ENCODE measurements around the gene ERGIC1. TPM values are rescaled to one million over a fixed set of nuclear protein-coding genes. Genes with fewer than 3 reads are reported as not detected.

The ERGIC1 gene
- total and polyA plus RNA-seq, 2 experiments from 2014 or later, result 25.2 to 92.2 TPM

DNA sequence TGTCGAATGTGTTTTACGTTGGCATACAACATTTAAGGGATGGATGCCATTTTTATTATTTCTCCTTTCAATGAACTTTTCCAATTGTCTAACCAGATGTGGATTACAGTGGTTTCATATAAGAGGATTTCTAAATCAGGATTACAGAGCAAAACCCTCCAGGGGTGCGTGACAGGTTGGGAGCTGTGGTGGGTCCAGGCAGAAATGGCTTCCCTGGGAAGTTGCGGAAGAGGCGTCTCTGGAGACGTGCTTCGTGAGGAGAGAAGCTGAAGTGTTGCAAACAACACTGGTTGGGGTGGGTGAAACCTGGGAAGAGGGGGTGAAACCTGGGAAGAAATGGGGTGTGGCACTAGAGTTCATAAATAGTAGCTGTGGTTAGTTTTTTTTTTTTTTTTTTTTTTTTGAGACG lies 120.7 kb downstream of the ERGIC1 start:
- DNase-seq (ENCODE audit: low spot score), result no peak
- TF ChIP-seq CREB1 (CRISPR knock-in tag; IDR thresholded peaks at IDR 0.05; ENCODE audit: low read depth) (no peak), JUNB (IDR thresholded peaks at IDR 0.05; ENCODE audit: unreplicated experiment) (no peak), NANOG (IDR thresholded peaks at IDR 0.05; ENCODE audit: borderline replicate concordance) (no peak), EZH2phosphoT487 (IDR thresholded peaks at IDR 0.05; ENCODE audit: unreplicated experiment) (no peak), CTCF (conservative IDR thresholded peaks at IDR 0.05; ENCODE audit: low read depth in 2 of 2) (no peak), STAT1 (IDR thresholded peaks at IDR 0.05; ENCODE audit: unreplicated experiment) (no peak)
- TF ChIP-seq, protein P1, sequence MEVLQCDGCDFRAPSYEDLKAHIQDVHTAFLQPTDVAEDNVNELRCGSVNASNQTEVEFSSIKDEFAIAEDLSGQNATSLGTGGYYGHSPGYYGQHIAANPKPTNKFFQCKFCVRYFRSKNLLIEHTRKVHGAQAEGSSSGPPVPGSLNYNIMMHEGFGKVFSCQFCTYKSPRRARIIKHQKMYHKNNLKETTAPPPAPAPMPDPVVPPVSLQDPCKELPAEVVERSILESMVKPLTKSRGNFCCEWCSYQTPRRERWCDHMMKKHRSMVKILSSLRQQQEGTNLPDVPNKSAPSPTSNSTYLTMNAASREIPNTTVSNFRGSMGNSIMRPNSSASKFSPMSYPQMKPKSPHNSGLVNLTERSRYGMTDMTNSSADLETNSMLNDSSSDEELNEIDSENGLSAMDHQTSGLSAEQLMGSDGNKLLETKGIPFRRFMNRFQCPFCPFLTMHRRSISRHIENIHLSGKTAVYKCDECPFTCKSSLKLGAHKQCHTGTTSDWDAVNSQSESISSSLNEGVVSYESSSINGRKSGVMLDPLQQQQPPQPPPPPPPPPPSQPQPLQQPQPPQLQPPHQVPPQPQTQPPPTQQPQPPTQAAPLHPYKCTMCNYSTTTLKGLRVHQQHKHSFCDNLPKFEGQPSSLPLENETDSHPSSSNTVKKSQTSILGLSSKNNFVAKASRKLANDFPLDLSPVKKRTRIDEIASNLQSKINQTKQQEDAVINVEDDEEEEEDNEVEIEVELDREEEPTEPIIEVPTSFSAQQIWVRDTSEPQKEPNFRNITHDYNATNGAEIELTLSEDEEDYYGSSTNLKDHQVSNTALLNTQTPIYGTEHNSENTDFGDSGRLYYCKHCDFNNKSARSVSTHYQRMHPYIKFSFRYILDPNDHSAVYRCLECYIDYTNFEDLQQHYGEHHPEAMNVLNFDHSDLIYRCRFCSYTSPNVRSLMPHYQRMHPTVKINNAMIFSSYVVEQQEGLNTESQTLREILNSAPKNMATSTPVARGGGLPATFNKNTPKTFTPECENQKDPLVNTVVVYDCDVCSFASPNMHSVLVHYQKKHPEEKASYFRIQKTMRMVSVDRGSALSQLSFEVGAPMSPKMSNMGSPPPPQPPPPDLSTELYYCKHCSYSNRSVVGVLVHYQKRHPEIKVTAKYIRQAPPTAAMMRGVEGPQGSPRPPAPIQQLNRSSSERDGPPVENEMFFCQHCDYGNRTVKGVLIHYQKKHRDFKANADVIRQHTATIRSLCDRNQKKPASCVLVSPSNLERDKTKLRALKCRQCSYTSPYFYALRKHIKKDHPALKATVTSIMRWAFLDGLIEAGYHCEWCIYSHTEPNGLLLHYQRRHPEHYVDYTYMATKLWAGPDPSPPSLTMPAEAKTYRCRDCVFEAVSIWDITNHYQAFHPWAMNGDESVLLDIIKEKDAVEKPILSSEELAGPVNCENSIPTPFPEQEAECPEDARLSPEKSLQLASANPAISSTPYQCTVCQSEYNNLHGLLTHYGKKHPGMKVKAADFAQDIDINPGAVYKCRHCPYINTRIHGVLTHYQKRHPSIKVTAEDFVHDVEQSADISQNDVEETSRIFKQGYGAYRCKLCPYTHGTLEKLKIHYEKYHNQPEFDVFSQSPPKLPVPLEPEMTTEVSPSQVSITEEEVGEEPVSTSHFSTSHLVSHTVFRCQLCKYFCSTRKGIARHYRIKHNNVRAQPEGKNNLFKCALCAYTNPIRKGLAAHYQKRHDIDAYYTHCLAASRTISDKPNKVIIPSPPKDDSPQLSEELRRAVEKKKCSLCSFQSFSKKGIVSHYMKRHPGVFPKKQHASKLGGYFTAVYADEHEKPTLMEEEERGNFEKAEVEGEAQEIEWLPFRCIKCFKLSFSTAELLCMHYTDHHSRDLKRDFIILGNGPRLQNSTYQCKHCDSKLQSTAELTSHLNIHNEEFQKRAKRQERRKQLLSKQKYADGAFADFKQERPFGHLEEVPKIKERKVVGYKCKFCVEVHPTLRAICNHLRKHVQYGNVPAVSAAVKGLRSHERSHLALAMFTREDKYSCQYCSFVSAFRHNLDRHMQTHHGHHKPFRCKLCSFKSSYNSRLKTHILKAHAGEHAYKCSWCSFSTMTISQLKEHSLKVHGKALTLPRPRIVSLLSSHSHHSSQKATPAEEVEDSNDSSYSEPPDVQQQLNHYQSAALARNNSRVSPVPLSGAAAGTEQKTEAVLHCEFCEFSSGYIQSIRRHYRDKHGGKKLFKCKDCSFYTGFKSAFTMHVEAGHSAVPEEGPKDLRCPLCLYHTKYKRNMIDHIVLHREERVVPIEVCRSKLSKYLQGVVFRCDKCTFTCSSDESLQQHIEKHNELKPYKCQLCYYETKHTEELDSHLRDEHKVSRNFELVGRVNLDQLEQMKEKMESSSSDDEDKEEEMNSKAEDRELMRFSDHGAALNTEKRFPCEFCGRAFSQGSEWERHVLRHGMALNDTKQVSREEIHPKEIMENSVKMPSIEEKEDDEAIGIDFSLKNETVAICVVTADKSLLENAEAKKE (CRISPR knock-in tag; IDR thresholded peaks at IDR 0.05), result no peak
- H3K4me3 ChIP-seq, result no peak overlapping the region

More for the DNA sequence above, 120.7 kb downstream of the ERGIC1 start:
- H3K9me2 ChIP-seq (ENCODE audit: insufficient read depth), result no peaks in the 10 kb centered on the region
- H3K4me2 ChIP-seq, result no peak overlapping the region
- H3K27me3 ChIP-seq (ENCODE audit: insufficient read depth), result peaks cover 22% of the 10 kb centered on the region
- peaks cover 11% of the 10 kb centered on the region; the same call in 1 of the 2 replicates for H4K20me1 ChIP-seq (replicated peaks; ENCODE audit: insufficient read depth)
- no peak overlapping the region for H2AFZ ChIP-seq
- ATAC-seq, result no peak
- Mint-ChIP-seq H3K4me3 (no peak overlapping the region), H3K27me3 (ENCODE audit: insufficient read depth, low read depth, poor library complexity) (peaks cover 18% of the 10 kb centered on the region), H3K36me3 (ENCODE audit: low read depth) (peaks cover 6% of the 10 kb centered on the region; the same call in 1 of the 3 replicates), H3K9me3 (no peaks in the 10 kb centered on the region), H3K27ac (no peak overlapping the region), H3K4me1 (peaks cover 1% of the 10 kb centered on the region; the same call in 2 of the 3 replicates)
- no peaks in the 10 kb centered on the region for H3K36me3 ChIP-seq (ENCODE audit: insufficient read depth)
- no peaks in the 10 kb centered on the region for H3F3A ChIP-seq (replicated peaks; ENCODE audit: low read depth)
- H3K79me2 ChIP-seq (replicated peaks; ENCODE audit: insufficient read depth), result no peaks in the 10 kb centered on the region; the same call in 1 of the 2 replicates
- H3K4me1 ChIP-seq (ENCODE audit: insufficient read depth), result 0 out of 2 replicates have a peak, but pooled peaks cover under 1% of the 10 kb centered on the region
- no peak overlapping the region for H3K27ac ChIP-seq (ENCODE audit: low read depth)
